Measurements from ENCODE around the gene MACROD1. TPM values are rescaled to one million over a fixed set of nuclear protein-coding genes. Genes with fewer than 3 reads are reported as not detected.

The MACROD1 gene
- total and polyA plus RNA-seq, 2 experiments from 2014 or later = 21.2 to 403 TPM

DNA sequence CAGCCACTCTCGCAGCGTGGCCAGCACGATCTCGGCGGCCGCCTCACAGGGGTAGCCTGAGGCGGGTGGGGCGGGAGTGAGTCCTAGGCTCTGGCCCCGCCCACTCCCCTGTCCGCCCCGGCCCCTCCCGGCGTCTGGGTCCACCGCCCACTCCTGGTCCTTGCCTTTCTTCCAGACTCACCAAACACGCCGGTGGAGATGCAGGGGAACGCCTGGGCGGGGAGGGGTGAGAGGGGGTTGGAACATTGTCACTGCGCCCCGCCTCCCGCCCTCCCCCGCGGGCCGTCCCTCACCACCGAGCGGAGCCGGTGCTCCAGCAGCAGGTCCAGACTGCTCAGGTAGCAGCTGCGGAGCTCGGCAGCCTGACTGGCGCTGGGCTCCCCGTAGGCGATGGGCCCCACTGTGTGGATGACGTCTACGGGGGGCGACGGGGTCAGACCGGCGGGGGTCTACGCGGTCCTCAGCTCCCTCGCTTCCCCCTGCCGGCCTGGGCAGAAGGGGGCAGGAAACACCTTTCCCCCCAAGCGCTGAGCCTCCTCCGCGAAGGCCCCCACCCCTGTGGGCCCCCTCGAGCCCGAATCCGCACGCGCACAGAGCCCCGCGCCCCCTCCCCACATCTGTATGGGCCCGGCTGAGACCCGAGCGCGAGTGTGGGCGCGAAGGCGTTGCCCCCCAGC, 166.4 kb downstream of the MACROD1 start:
- H3K9ac ChIP-seq = peak overlapping the region; percentile 27; the same call in 1 of the 2 replicates
- no peaks in the 10 kb centered on the region for H3F3A ChIP-seq (ENCODE audit: insufficient read depth)
- H4K20me1 ChIP-seq (ENCODE audit: insufficient read depth) = no peaks in the 10 kb centered on the region
- H3K27ac ChIP-seq = no peak overlapping the region
- in situ Hi-C loops (cut with MboI) = loop anchor here (10.0 kb wide), 1 partner anchor 145 kb away; no protein-coding TSS in a partner anchor
- TF ChIP-seq EZH2phosphoT487 (IDR thresholded peaks at IDR 0.05; ENCODE audit: insufficient read depth, low read depth) = no peak
- no peak for TF ChIP-seq EZH2 (IDR thresholded peaks at IDR 0.05; ENCODE audit: insufficient read depth, poor library complexity, severe bottlenecking)
- 5 to 13% methylated on average over 25 to 49 of the region's 59 CpGs for WGBS, 2 experiments (ENCODE audit: low coverage in 1 of 2, low lambda C conversion rate in 2 of 2, missing lambda C conversion rate in 2 of 2)
- no peaks in the 10 kb centered on the region for H3K27me3 ChIP-seq (replicated peaks; ENCODE audit: insufficient read depth)
- no peaks in the 10 kb centered on the region; the same call in 1 of the 2 replicates for H3K36me3 ChIP-seq (ENCODE audit: low read depth)
- H2AFZ ChIP-seq = no peak overlapping the region
- peak overlapping the region; percentile 67; the same call in 1 of the 2 replicates for H3K4me3 ChIP-seq
- no peaks in the 10 kb centered on the region for H3K9me3 ChIP-seq (ENCODE audit: low read depth)
- peak; percentile 79 for DNase-seq
- H3K4me2 ChIP-seq (ENCODE audit: unreplicated experiment) = peak overlapping the region; percentile 82
- H3K79me2 ChIP-seq (ENCODE audit: insufficient read depth) = no peaks in the 10 kb centered on the region
- H3K4me1 ChIP-seq (ENCODE audit: insufficient read depth) = peaks cover 4% of the 10 kb centered on the region
- H3K9me2 ChIP-seq (ENCODE audit: insufficient read depth) = no peaks in the 10 kb centered on the region

DNA sequence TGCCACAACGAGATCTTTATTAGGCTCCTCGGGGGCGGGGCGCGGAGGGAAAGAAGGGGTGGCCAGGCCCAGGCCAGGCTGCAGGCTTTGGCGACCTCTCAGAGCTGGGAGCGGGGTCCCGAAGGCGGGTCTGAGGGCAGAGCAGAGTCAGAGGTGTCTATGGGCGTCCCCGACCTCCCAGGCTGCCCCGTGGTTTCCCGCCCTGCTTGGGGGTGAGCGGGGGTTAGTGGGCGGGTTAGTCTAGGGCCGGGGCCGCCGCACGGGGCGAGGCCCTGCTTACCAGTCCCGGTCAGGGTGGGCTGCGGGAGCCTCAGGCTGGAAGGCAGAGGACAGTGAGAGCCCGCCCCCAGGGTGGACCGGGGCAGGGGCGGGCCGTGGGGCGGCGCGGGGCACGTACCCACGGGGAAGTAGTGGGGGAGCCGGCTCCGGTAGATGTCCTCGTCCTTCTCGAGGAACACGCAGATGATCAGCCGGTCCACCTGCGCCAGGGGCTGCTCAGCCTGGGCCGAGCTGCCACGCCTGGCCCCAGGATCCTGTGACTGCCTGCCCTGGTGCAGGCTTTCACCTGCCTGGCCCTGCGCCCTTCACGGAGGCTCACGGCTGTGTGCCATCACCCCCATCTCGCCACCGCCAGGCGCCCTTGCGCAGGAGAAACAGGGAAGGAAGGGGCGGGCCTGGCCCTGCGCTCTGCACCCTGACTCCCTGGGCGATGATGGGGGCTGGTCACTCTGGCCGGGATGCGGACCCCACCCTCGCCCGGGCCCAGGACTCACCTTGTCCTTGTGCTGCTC, 167.2 kb downstream of the MACROD1 start:
- Histone ChIP-seq H3K9me3 (ENCODE audit: low read depth) (no peaks in the 10 kb centered on the region), H3K4me1 (ENCODE audit: insufficient read depth) (peaks cover 4% of the 10 kb centered on the region), H3K4me3 (no peak overlapping the region), H3F3A (ENCODE audit: insufficient read depth) (no peaks in the 10 kb centered on the region), H4K20me1 (ENCODE audit: insufficient read depth) (no peaks in the 10 kb centered on the region), H3K27ac (no peak overlapping the region), H3K36me3 (ENCODE audit: low read depth) (no peaks in the 10 kb centered on the region; the same call in 1 of the 2 replicates), H3K79me2 (ENCODE audit: insufficient read depth) (0 out of 2 replicates have a peak, but pooled peaks cover 2% of the 10 kb centered on the region), H3K27me3 (replicated peaks; ENCODE audit: insufficient read depth) (no peaks in the 10 kb centered on the region), H2AFZ (no peak overlapping the region), H3K9ac (no peak overlapping the region), H3K9me2 (ENCODE audit: insufficient read depth) (no peaks in the 10 kb centered on the region), H3K4me2 (ENCODE audit: unreplicated experiment) (no peak overlapping the region)
- no peak for TF ChIP-seq EZH2 (IDR thresholded peaks at IDR 0.05; ENCODE audit: insufficient read depth, poor library complexity, severe bottlenecking)
- no peak for TF ChIP-seq EZH2phosphoT487 (IDR thresholded peaks at IDR 0.05; ENCODE audit: insufficient read depth, low read depth)
- DNase-seq = no peak
- in situ Hi-C loops (cut with MboI) = no loop called here
- 73 to 86% methylated on average over 19 to 54 of the region's 54 CpGs for WGBS, 2 experiments (ENCODE audit: low coverage in 1 of 2, low lambda C conversion rate in 2 of 2, missing lambda C conversion rate in 2 of 2)

DNA sequence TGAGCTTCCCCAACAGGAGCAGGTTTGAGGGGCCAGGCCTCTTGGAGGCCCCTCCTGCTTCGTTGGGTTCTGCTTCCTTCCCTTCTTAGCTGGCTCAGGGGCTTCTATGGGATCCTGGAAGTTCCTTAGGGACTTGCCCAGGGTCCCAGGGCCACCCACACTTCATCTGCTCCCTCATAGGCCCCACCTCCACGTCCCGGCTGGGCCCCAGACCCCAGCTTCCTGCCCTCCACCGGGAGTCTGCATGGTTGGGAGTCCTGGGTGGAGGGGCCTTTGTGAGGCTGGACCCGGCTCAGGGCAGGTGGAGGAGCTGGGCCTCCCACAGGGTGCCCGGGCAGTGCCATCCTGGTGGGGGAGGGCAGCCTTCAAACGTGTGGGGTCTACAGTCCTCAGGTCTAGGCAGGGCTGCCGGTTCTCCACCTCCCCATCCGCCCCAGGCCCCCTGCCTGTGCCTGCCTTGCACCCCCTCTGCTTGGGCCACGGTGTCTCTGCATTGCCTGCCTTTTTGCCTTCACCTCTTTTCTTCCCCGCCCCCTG, 168.0 kb downstream of the MACROD1 start:
- H3F3A ChIP-seq (ENCODE audit: insufficient read depth) = no peaks in the 10 kb centered on the region
- H3K4me3 ChIP-seq = no peak overlapping the region
- no peak for DNase-seq
- H3K4me1 ChIP-seq (ENCODE audit: insufficient read depth) = peaks cover 4% of the 10 kb centered on the region
- no peaks in the 10 kb centered on the region for H4K20me1 ChIP-seq (ENCODE audit: insufficient read depth)
- no peak for TF ChIP-seq EZH2 (IDR thresholded peaks at IDR 0.05; ENCODE audit: insufficient read depth, poor library complexity, severe bottlenecking)
- TF ChIP-seq EZH2phosphoT487 (IDR thresholded peaks at IDR 0.05; ENCODE audit: insufficient read depth, low read depth) = no peak
- H3K27ac ChIP-seq = no peak overlapping the region
- no peak overlapping the region for H3K9ac ChIP-seq
- no peaks in the 10 kb centered on the region; the same call in 1 of the 2 replicates for H3K36me3 ChIP-seq (ENCODE audit: low read depth)
- H2AFZ ChIP-seq = no peak overlapping the region
- H3K9me2 ChIP-seq (ENCODE audit: insufficient read depth) = no peaks in the 10 kb centered on the region
- WGBS, 2 experiments (ENCODE audit: low coverage in 1 of 2, low lambda C conversion rate in 2 of 2, missing lambda C conversion rate in 2 of 2) = 80 to 89% methylated on average over 9 to 11 of the region's 11 CpGs
- H3K27me3 ChIP-seq (replicated peaks; ENCODE audit: insufficient read depth) = no peaks in the 10 kb centered on the region
- in situ Hi-C loops (cut with MboI) = no loop called here
- 0 out of 2 replicates have a peak, but pooled peaks cover 10% of the 10 kb centered on the region for H3K79me2 ChIP-seq (ENCODE audit: insufficient read depth)
- H3K4me2 ChIP-seq (ENCODE audit: unreplicated experiment) = no peak overlapping the region
- no peaks in the 10 kb centered on the region for H3K9me3 ChIP-seq (ENCODE audit: low read depth)

DNA sequence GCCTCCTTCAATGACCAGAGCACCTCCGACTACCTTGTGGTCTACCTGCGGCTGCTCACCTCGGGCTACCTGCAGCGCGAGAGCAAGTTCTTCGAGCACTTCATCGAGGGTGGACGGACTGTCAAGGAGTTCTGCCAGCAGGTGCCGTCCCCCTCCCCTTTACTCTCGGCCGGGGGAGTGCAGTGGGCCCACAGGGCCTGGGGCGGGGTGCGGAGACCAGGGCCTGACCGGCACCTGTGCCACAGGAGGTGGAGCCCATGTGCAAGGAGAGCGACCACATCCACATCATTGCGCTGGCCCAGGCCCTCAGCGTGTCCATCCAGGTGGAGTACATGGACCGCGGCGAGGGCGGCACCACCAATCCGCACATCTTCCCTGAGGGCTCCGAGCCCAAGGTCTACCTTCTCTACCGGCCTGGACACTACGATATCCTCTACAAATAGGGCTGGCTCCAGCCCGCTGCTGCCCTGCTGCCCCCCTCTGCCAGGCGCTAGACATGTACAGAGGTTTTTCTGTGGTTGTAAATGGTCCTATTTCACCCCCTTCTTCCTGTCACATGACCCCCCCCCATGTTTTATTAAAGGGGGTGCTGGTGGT, 168.7 kb downstream of the MACROD1 start:
- 93 to 95% methylated on average over 26 to 27 of the region's 27 CpGs for WGBS, 2 experiments (ENCODE audit: low coverage in 1 of 2, low lambda C conversion rate in 2 of 2, missing lambda C conversion rate in 2 of 2)
- DNase-seq = no peak
- Histone ChIP-seq H3K27ac (no peak overlapping the region), H3K4me3 (no peak overlapping the region), H2AFZ (no peak overlapping the region), H4K20me1 (ENCODE audit: insufficient read depth) (no peaks in the 10 kb centered on the region), H3K79me2 (ENCODE audit: insufficient read depth) (0 out of 2 replicates have a peak, but pooled peaks cover 14% of the 10 kb centered on the region), H3K9me3 (ENCODE audit: low read depth) (no peaks in the 10 kb centered on the region), H3K4me2 (ENCODE audit: unreplicated experiment) (no peak overlapping the region), H3K27me3 (replicated peaks; ENCODE audit: insufficient read depth) (no peaks in the 10 kb centered on the region), H3K9ac (no peak overlapping the region), H3K4me1 (ENCODE audit: insufficient read depth) (peaks cover 4% of the 10 kb centered on the region), H3F3A (ENCODE audit: insufficient read depth) (no peaks in the 10 kb centered on the region), H3K36me3 (ENCODE audit: low read depth) (no peaks in the 10 kb centered on the region; the same call in 1 of the 2 replicates), H3K9me2 (ENCODE audit: insufficient read depth) (no peaks in the 10 kb centered on the region)
- TF ChIP-seq EZH2 (IDR thresholded peaks at IDR 0.05; ENCODE audit: insufficient read depth, poor library complexity, severe bottlenecking) (no peak), EZH2phosphoT487 (IDR thresholded peaks at IDR 0.05; ENCODE audit: insufficient read depth, low read depth) (no peak)
- in situ Hi-C loops (cut with MboI) = no loop called here

All from GM23248 (cell line).